Measurements from ENCODE around the gene ADCY5.

ADCY5 gene

DNA sequence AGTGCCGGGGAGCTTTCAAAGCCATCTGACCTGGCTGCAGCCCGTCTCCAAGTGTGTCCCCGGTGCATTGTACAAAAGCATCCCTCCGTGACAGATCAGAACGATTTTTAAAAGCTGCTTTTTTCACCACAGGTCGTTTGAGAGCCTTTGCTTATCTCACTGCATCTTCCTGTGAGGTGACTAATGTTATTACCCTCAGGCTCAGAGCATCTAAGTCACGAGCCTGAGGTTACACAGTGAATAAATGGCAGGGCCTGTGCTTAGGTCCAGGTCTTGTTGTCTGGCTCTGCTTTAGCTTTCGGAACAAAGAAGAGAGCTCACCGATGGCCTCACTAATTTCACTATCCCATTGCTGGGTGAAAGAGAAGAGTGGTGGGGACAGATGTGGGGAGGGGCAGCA, 163.8 kb downstream of the ADCY5 start:
- Histone ChIP-seq H3K27ac (ENCODE audit: low read depth, low read length, poor library complexity, severe bottlenecking) (no peak overlapping the region), H3K27me3 (ENCODE audit: insufficient read depth, low read length) (0 out of 2 replicates have a peak, but pooled peaks cover 7% of the 10 kb centered on the region), H3K9ac (ENCODE audit: low read length) (no peak overlapping the region), H3K9me3 (ENCODE audit: low read length) (no peaks in the 10 kb centered on the region), H3K4me3 (ENCODE audit: low read depth, low read length, poor library complexity, severe bottlenecking) (no peak overlapping the region), H3K4me2 (ENCODE audit: low read length) (no peak overlapping the region), H3K36me3 (ENCODE audit: insufficient read depth, low read length) (no peaks in the 10 kb centered on the region), H4K20me1 (ENCODE audit: insufficient read depth, low read length) (no peaks in the 10 kb centered on the region), H3K4me1 (ENCODE audit: insufficient read depth, low read length, severe bottlenecking) (no peaks in the 10 kb centered on the region), H3K9me2 (ENCODE audit: low read depth, low read length) (no peaks in the 10 kb centered on the region), H3F3A (ENCODE audit: insufficient read depth, low read length) (no peaks in the 10 kb centered on the region), H2AFZ (ENCODE audit: low read length) (no peak overlapping the region), H3K79me2 (ENCODE audit: insufficient read depth, low read length) (no peaks in the 10 kb centered on the region)
- TF ChIP-seq EZH2 (IDR thresholded peaks at IDR 0.05; ENCODE audit: borderline replicate concordance, low read length), result no peak
- TF ChIP-seq, protein P1, sequence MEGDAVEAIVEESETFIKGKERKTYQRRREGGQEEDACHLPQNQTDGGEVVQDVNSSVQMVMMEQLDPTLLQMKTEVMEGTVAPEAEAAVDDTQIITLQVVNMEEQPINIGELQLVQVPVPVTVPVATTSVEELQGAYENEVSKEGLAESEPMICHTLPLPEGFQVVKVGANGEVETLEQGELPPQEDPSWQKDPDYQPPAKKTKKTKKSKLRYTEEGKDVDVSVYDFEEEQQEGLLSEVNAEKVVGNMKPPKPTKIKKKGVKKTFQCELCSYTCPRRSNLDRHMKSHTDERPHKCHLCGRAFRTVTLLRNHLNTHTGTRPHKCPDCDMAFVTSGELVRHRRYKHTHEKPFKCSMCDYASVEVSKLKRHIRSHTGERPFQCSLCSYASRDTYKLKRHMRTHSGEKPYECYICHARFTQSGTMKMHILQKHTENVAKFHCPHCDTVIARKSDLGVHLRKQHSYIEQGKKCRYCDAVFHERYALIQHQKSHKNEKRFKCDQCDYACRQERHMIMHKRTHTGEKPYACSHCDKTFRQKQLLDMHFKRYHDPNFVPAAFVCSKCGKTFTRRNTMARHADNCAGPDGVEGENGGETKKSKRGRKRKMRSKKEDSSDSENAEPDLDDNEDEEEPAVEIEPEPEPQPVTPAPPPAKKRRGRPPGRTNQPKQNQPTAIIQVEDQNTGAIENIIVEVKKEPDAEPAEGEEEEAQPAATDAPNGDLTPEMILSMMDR (IDR thresholded peaks at IDR 0.05; ENCODE audit: low read length), result no peak

DNA sequence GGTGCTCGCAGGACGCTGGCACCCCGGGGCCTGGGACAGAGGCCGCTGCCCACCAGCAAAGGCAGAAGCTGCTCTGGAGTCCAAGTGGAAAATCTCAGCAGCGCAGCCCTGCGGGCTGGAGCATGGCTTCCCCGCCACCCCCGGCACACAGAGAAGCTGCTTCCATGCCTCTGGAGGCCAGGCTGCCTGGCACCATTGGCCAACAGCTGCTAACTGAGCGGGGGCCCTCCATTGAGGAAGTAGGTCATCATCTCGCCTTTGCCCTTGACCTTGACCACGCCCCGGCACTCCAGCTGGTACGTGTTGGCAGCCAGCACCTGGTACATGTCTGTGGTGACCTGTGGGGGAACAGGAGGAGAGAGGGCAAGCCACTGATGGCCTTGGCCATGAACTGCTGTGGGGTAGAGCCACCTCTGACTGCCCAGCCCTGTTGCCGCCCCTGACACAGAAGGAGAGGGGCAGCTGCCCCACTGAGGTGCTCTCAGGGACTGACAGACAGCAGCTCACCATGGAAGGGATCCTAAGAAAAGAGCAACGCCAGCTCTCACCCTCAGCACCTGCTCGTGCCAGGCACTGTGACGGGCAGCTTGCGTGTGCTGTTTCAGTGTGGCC, 164.4 kb downstream of the ADCY5 start:
- Histone ChIP-seq H3K27me3 (ENCODE audit: insufficient read depth, low read length) (0 out of 2 replicates have a peak, but pooled peaks cover 7% of the 10 kb centered on the region), H3K79me2 (ENCODE audit: insufficient read depth, low read length) (no peaks in the 10 kb centered on the region), H3K9ac (ENCODE audit: low read length) (no peak overlapping the region), H3K27ac (ENCODE audit: low read depth, low read length, poor library complexity, severe bottlenecking) (no peak overlapping the region), H3K4me1 (ENCODE audit: insufficient read depth, low read length, severe bottlenecking) (no peaks in the 10 kb centered on the region), H3F3A (ENCODE audit: insufficient read depth, low read length) (no peaks in the 10 kb centered on the region), H3K4me2 (ENCODE audit: low read length) (no peak overlapping the region), H3K36me3 (ENCODE audit: insufficient read depth, low read length) (no peaks in the 10 kb centered on the region), H4K20me1 (ENCODE audit: insufficient read depth, low read length) (no peaks in the 10 kb centered on the region), H3K4me3 (ENCODE audit: low read depth, low read length, poor library complexity, severe bottlenecking) (no peak overlapping the region), H3K9me3 (ENCODE audit: low read length) (no peaks in the 10 kb centered on the region), H3K9me2 (ENCODE audit: low read depth, low read length) (no peaks in the 10 kb centered on the region), H2AFZ (ENCODE audit: low read length) (no peak overlapping the region)
- no peak for TF ChIP-seq EZH2 (IDR thresholded peaks at IDR 0.05; ENCODE audit: borderline replicate concordance, low read length)
- TF ChIP-seq, protein P1 (IDR thresholded peaks at IDR 0.05; ENCODE audit: low read length), result no peak

DNA sequence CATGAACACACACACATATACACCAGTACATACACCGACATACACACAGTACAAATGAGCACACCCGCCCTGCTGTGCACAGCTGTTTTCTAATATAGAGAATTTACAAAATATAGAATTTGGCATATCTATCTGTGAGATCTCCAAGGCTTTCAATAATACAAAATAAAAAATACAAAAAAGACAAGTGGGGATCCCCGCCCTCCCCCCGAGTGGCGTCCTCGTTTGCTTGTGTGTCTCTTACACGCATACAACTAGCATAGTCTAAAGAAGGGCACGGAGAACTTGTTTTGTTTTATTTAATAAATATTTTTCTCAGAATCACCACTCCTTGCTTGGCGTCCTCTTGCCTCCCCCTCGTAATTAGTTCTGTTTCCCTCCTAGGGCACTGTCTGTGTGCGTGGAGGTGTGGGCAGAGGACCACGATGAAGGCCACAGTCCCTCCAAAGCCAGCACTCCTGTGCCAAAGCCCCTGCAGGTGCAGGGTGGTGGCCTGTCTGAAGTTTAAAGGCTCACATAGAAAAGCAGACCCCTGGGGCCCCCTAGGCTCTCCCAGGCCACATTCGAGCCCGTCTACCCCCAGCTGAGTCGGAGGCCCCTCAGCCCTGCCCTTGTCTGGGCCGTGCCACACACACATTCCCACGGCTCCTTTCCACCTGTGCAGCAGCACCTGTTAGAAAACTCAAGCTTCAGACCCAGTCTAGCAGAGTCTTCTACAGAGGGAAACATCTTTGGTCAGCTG, 165.1 kb downstream of the ADCY5 start:
- H3K9ac ChIP-seq (ENCODE audit: low read length), result no peak overlapping the region
- H3K9me2 ChIP-seq (ENCODE audit: low read depth, low read length), result no peaks in the 10 kb centered on the region
- no peaks in the 10 kb centered on the region for H3K9me3 ChIP-seq (ENCODE audit: low read length)
- H2AFZ ChIP-seq (ENCODE audit: low read length), result no peak overlapping the region
- no peaks in the 10 kb centered on the region for H4K20me1 ChIP-seq (ENCODE audit: insufficient read depth, low read length)
- no peaks in the 10 kb centered on the region for H3K4me1 ChIP-seq (ENCODE audit: insufficient read depth, low read length, severe bottlenecking)
- no peak overlapping the region for H3K27ac ChIP-seq (ENCODE audit: low read depth, low read length, poor library complexity, severe bottlenecking)
- H3K4me2 ChIP-seq (ENCODE audit: low read length), result no peak overlapping the region
- no peaks in the 10 kb centered on the region for H3K79me2 ChIP-seq (ENCODE audit: insufficient read depth, low read length)
- H3K4me3 ChIP-seq (ENCODE audit: low read depth, low read length, poor library complexity, severe bottlenecking), result no peak overlapping the region
- H3K36me3 ChIP-seq (ENCODE audit: insufficient read depth, low read length), result no peaks in the 10 kb centered on the region
- no peaks in the 10 kb centered on the region for H3F3A ChIP-seq (ENCODE audit: insufficient read depth, low read length)
- TF ChIP-seq, protein P1 (IDR thresholded peaks at IDR 0.05; ENCODE audit: low read length), result no peak
- TF ChIP-seq EZH2 (IDR thresholded peaks at IDR 0.05; ENCODE audit: borderline replicate concordance, low read length), result no peak
- H3K27me3 ChIP-seq (ENCODE audit: insufficient read depth, low read length), result 0 out of 2 replicates have a peak, but pooled peaks cover 7% of the 10 kb centered on the region

Data from OCI-LY1 (cell line).